Cardiac fibroblast (primary cell): ENCODE data around the gene OMA1.

Source experiments
- DNase-seq, 2 donors: peaks; one replicate each; pipeline versions ENCODE4 v3.0.0 to v3.0.0-alpha.2; 2010; ENCODE audit warnings: low read depth in 2 of 2
- H3K4me3 ChIP-seq, 2 donors: replicated peaks in 1 of 2; 1 replicate in 1 of 2; 2 replicates in 1 of 2; pipeline ENCODE4 v1.5.1; 2011; ENCODE audit warnings: low read depth in 2 of 2, low read length in 2 of 2, mild to moderate bottlenecking in 2 of 2, moderate library complexity in 1 of 2
- CTCF ChIP-seq: IDR thresholded peaks from one replicate; pipeline ENCODE4 v1.5.1; 2011; ENCODE audit warnings: low read depth, mild to moderate bottlenecking, low read length, inconsistent platforms

Gene OMA1

GRCh38 chr1:58465825-58466629 lies 80.5 kb downstream of the OMA1 start:
- no peak for TF ChIP-seq CTCF
- no peak overlapping the region for H3K4me3 ChIP-seq
- DNase-seq = peak; percentile 18 to 21

- no peak for DNase-seq
- H3K4me3 ChIP-seq = no peak overlapping the region
- no peak for TF ChIP-seq CTCF
These were observed 81.3 kb downstream of the OMA1 start for GRCh38 chr1:58465176-58465575.

GRCh38 chr1:58460469-58460868 lies 86.1 kb downstream of the OMA1 start:
- no peak overlapping the region for H3K4me3 ChIP-seq
- no peak for TF ChIP-seq CTCF
- DNase-seq = peak; percentile 12 to 21

GRCh38 chr1:58459911-58460310 lies 86.6 kb downstream of the OMA1 start:
- no peak for TF ChIP-seq CTCF
- no peak overlapping the region for H3K4me3 ChIP-seq
- no peak for DNase-seq

- no peak for DNase-seq
- TF ChIP-seq CTCF = no peak
- H3K4me3 ChIP-seq = no peak overlapping the region
These were observed 89.4 kb downstream of the OMA1 start for GRCh38 chr1:58457023-58457635.

GRCh38 chr1:58456470-58456869 lies 90.1 kb downstream of the OMA1 start:
- no peak overlapping the region for H3K4me3 ChIP-seq
- peak; percentile 16 to 33 for DNase-seq
- no peak for TF ChIP-seq CTCF
